Smooth muscle cell (in vitro differentiated cells): ENCODE measurements around the gene MALSU1. TPM values are rescaled to one million over a fixed set of nuclear protein-coding genes. Genes with fewer than 3 reads are reported as not detected.
A peak's percentile ranks its signal among the peaks of the same experiment; 100 is the strongest.

Experiments used
- DNase-seq: peaks from one replicate; lab custom pipeline; 2025; ENCODE audit not compliant: unreplicated experiment; lab: John Stamatoyannopoulos, UW
- H2AFZ ChIP-seq: fragments of 200-600 bp; sonication (generic); 2 replicates; pipeline ENCODE4 v1.6.0; 2016; ENCODE audit warnings: antibody characterized with exemption, low read depth, mild to moderate bottlenecking
- H3F3A ChIP-seq: fragments of 200-600 bp; sonication (generic); 2 replicates; pipeline ENCODE4 v1.6.0; 2017; ENCODE audit warnings: antibody characterized with exemption, low read depth
- H3K27ac ChIP-seq: fragments of 200-600 bp; sonication (generic); 2 replicates; pipeline ENCODE4 v1.5.1; 2016; ENCODE audit warnings: low read depth, mild to moderate bottlenecking
- H3K27me3 ChIP-seq: fragments of 200-600 bp; sonication (generic); 2 replicates; pipeline ENCODE4 v1.6.1; 2016; ENCODE audit warnings: low read depth, mild to moderate bottlenecking
- H3K36me3 ChIP-seq: fragments of 200-600 bp; sonication (generic); 2 replicates; pipeline ENCODE4 v1.5.1; 2016; ENCODE audit warnings: low read depth
- H3K4me1 ChIP-seq: fragments of 200-600 bp; sonication (generic); 2 replicates; pipeline ENCODE4 v1.5.1; 2016; ENCODE audit warnings: low read depth
- H3K4me2 ChIP-seq: fragments of 200-600 bp; sonication (generic); 2 replicates; pipeline ENCODE4 v1.6.0; 2016; ENCODE audit warnings: mild to moderate bottlenecking
- H3K4me3 ChIP-seq: fragments of 200-600 bp; sonication (generic); 2 replicates; pipeline ENCODE4 v1.5.1; 2016; ENCODE audit warnings: mild to moderate bottlenecking
- H3K79me2 ChIP-seq: fragments of 200-600 bp; sonication (generic); 2 replicates; pipeline ENCODE4 v1.6.0; 2016; ENCODE audit warnings: low read depth, mild to moderate bottlenecking
- H3K9ac ChIP-seq: fragments of 200-600 bp; sonication (generic); 2 replicates; pipeline ENCODE4 v1.6.0; 2016; ENCODE audit warnings: low read depth
- H3K9me3 ChIP-seq: fragments of 200-600 bp; sonication (generic); replicated peaks from 2 replicates; pipeline ENCODE4 v1.5.1; 2016; ENCODE audit warnings: low read depth
- H4K20me1 ChIP-seq: fragments of 200-600 bp; sonication (generic); 2 replicates; pipeline ENCODE4 v1.6.0; 2016; ENCODE audit warnings: low read depth
- CTCF ChIP-seq: fragments of 200-600 bp; sonication (generic); IDR thresholded peaks from 2 replicates; pipeline ENCODE4 v1.5.1; 2017; ENCODE audit warnings: borderline replicate concordance, mild to moderate bottlenecking, antibody characterized with exemption; ENCODE audit not compliant: insufficient read depth, poor library complexity, severe bottlenecking
- WGBS: methylation state at CpG from one replicate; pipeline ENCODE4 v1.1.7; 2016; ENCODE audit warnings: low lambda C conversion rate; 5-methylcytosine and 5-hydroxymethylcytosine counted together
- polyA plus RNA-seq: library from polyadenylated mRNA; unstranded; fragments of >200 nt; fragmentation: Nextera tagmentation; extraction: Ambion mirVana; gene quantifications from 2 replicates; pipeline ENCODE4 v1.2.1, GENCODE V29; 2016
- total RNA-seq: library from RNA; depleted of rRNA; stranded (reverse); fragments of >200 nt; gene quantifications from 2 replicates; pipeline ENCODE4 v1.2.3, GENCODE V29; 2014

Gene MALSU1
- total and polyA plus RNA-seq, 2 experiments from 2014 or later: 89.8 to 107 TPM

GRCh38 chr7:23333671-23334246, 34.6 kb downstream of the MALSU1 start:
- no peak for DNase-seq
- peaks cover 3% of the 10 kb centered on the region for H3K79me2 ChIP-seq
- no peak for TF ChIP-seq CTCF
- H3K36me3 ChIP-seq: no peaks in the 10 kb centered on the region
- H2AFZ ChIP-seq: no peak overlapping the region
- H3K27ac ChIP-seq: peak overlapping the region; percentile 71
- H4K20me1 ChIP-seq: no peaks in the 10 kb centered on the region
- no peak overlapping the region for H3K4me3 ChIP-seq
- H3K27me3 ChIP-seq: no peaks in the 10 kb centered on the region
- 62% methylated on average over 9 of the region's 9 CpGs for WGBS
- H3F3A ChIP-seq: peaks cover 6% of the 10 kb centered on the region
- peak overlapping the region; percentile 46 for H3K4me2 ChIP-seq
- no peaks in the 10 kb centered on the region for H3K9me3 ChIP-seq
- peak overlapping the region; percentile 5 for H3K9ac ChIP-seq
- H3K4me1 ChIP-seq: peaks cover 5% of the 10 kb centered on the region

GRCh38 chr7:23334482-23335056, 35.4 kb downstream of the MALSU1 start:
- peaks cover 5% of the 10 kb centered on the region for H3K4me1 ChIP-seq
- no peaks in the 10 kb centered on the region for H3K9me3 ChIP-seq
- 37% methylated on average over 5 of the region's 5 CpGs for WGBS
- no peak overlapping the region for H3K9ac ChIP-seq
- no peak for TF ChIP-seq CTCF
- DNase-seq: no peak
- H3K36me3 ChIP-seq: no peaks in the 10 kb centered on the region
- H3K27ac ChIP-seq: peak overlapping the region; percentile 71
- no peak overlapping the region for H2AFZ ChIP-seq
- H4K20me1 ChIP-seq: no peaks in the 10 kb centered on the region
- no peak overlapping the region for H3K4me3 ChIP-seq
- peak overlapping the region; percentile 46 for H3K4me2 ChIP-seq
- no peaks in the 10 kb centered on the region for H3K27me3 ChIP-seq
- H3F3A ChIP-seq: peaks cover 6% of the 10 kb centered on the region
- H3K79me2 ChIP-seq: peaks cover 3% of the 10 kb centered on the region

- Histone ChIP-seq H3K27ac (peak overlapping the region; percentile 71), H3K9ac (no peak overlapping the region), H3K4me2 (peak overlapping the region; percentile 46), H3K4me1 (peaks cover 5% of the 10 kb centered on the region), H3K4me3 (no peak overlapping the region), H3F3A (peaks cover 6% of the 10 kb centered on the region), H3K79me2 (peaks cover 3% of the 10 kb centered on the region), H3K36me3 (no peaks in the 10 kb centered on the region), H3K27me3 (no peaks in the 10 kb centered on the region), H3K9me3 (no peaks in the 10 kb centered on the region), H4K20me1 (no peaks in the 10 kb centered on the region), H2AFZ (no peak overlapping the region)
- no peak for TF ChIP-seq CTCF
- DNase-seq: no peak
- WGBS: 98% methylated on average over 2 of the region's 2 CpGs
Measured at GRCh38 chr7:23335136-23335535, 36.0 kb downstream of the MALSU1 start.

- H3F3A ChIP-seq: peaks cover 6% of the 10 kb centered on the region
- no peaks in the 10 kb centered on the region for H4K20me1 ChIP-seq
- peaks cover 3% of the 10 kb centered on the region for H3K79me2 ChIP-seq
- H2AFZ ChIP-seq: no peak overlapping the region
- no peak overlapping the region for H3K9ac ChIP-seq
- no peak overlapping the region for H3K4me2 ChIP-seq
- WGBS: 96% methylated on average over 6 of the region's 6 CpGs
- TF ChIP-seq CTCF: no peak
- no peak overlapping the region for H3K4me3 ChIP-seq
- no peaks in the 10 kb centered on the region for H3K27me3 ChIP-seq
- H3K9me3 ChIP-seq: no peaks in the 10 kb centered on the region
- peak overlapping the region; percentile 71 for H3K27ac ChIP-seq
- H3K36me3 ChIP-seq: no peaks in the 10 kb centered on the region
- DNase-seq: no peak
- H3K4me1 ChIP-seq: peaks cover 5% of the 10 kb centered on the region
Measured at GRCh38 chr7:23335621-23336020, 36.5 kb downstream of the MALSU1 start.
